Spleen (tissue), 11 donors: Measurements from ENCODE around the gene EIF2AK3. TPM values are rescaled to one million over a fixed set of nuclear protein-coding genes. Genes with fewer than 3 reads are reported as not detected.

ENCODE experiments used
- DNase-seq: peaks from one replicate; pipeline ENCODE4 v3.0.0-alpha.2; 2020
- H3K27ac ChIP-seq, 8 donors: fragments of 200-600 bp; sonication (generic) in 7 of 8; 1 replicate in 4 of 8; 2 replicates in 4 of 8; pipeline versions ENCODE4 v1.5.0 to v1.8.0; 2016 to 2021; ENCODE audit warnings: inconsistent platforms in 4 of 8, mild to moderate bottlenecking in 4 of 8, moderate library complexity in 1 of 8
- H3K27me3 ChIP-seq, 7 donors: fragments of 200-600 bp; sonication (generic) in 6 of 7; replicated peaks in 1 of 7; 1 replicate in 4 of 7; 2 replicates in 3 of 7; pipeline versions ENCODE4 v1.5.0 to v1.8.0; 2016 to 2021; ENCODE audit warnings: inconsistent platforms in 3 of 7, mild to moderate bottlenecking in 1 of 7
- H3K36me3 ChIP-seq, 6 donors: fragments of 200-600 bp; sonication (generic) in 5 of 6; 1 replicate in 4 of 6; 2 replicates in 2 of 6; pipeline versions ENCODE4 v1.5.0 to v1.8.0; 2016 to 2021; ENCODE audit warnings: inconsistent platforms in 2 of 6
- H3K4me1 ChIP-seq, 6 donors: fragments of 200-600 bp; sonication (generic) in 5 of 6; 1 replicate in 3 of 6; 2 replicates in 3 of 6; pipeline versions ENCODE4 v1.5.0 to v1.8.0; 2016 to 2021; ENCODE audit warnings: inconsistent platforms in 3 of 6
- H3K4me3 ChIP-seq, 8 donors: fragments of 200-600 bp; sonication (generic) in 7 of 8; 1 replicate in 4 of 8; 2 replicates in 4 of 8; pipeline versions ENCODE4 v1.5.0 to v1.8.0; 2016 to 2021; ENCODE audit warnings: inconsistent platforms in 4 of 8, mild to moderate bottlenecking in 4 of 8, moderate library complexity in 2 of 8
- H3K9me3 ChIP-seq, 8 donors: fragments of 200-600 bp; sonication (generic) in 7 of 8; 1 replicate in 4 of 8; 2 replicates in 4 of 8; pipeline versions ENCODE4 v1.5.0 to v1.8.0; 2016 to 2021; ENCODE audit warnings: inconsistent platforms in 4 of 8
- CTCF ChIP-seq, 11 experiments: fragments of 200-600 bp in 7 of 11; fragments of 450-650 bp in 4 of 11; sonication (generic) in 4 of 11; IDR thresholded peaks in 8 of 11; conservative IDR thresholded peaks in 3 of 11; 1 replicate in 7 of 11; 2 replicates in 4 of 11; pipeline versions ENCODE4 v1.4.0 to v1.8.0; 2016 to 2021; ENCODE audit warnings: antibody characterized with exemption in 11 of 11, inconsistent platforms in 4 of 11, mild to moderate bottlenecking in 1 of 11
- POLR2A ChIP-seq, 3 donors: fragments of 450-650 bp; IDR thresholded peaks; one replicate each; pipeline ENCODE4 v1.5.1; 2017; ENCODE audit warnings: antibody characterized with exemption in 3 of 3, mild to moderate bottlenecking in 1 of 3
- POLR2AphosphoS5 ChIP-seq, 3 donors: sonication (generic); formaldehyde crosslinking; IDR thresholded peaks; one replicate each; pipeline ENCODE4 v1.5.1; 2017; ENCODE audit warnings: antibody characterized with exemption in 3 of 3
- WGBS, 5 donors: extraction: QIAGEN DNeasy Blood & Tissue Kit in 3 of 5; methylation state at CpG; one replicate each; pipeline versions ENCODE4 v1.1.5 to v1.1.7; 2013 to 2018; 5-methylcytosine and 5-hydroxymethylcytosine counted together
- intact Hi-C: fragments of 100-400 bp; cut with DNase I; formaldehyde crosslinking; loops from one replicate; pipeline ENCODE4 v1.15.0; 2023; ENCODE audit warnings: low total_unique reads
- polyA plus RNA-seq, 3 donors: library from polyadenylated mRNA; stranded (reverse); fragments of 200-250 nt; gene quantifications; one replicate each; pipeline ENCODE4 v1.2.1, GENCODE V29; 2013
- total RNA-seq, 7 donors: library from RNA; depleted of rRNA in 3 of 7; stranded (reverse); fragments of >200 nt in 3 of 7; fragmentation: NEBNext Ultra II Directional in 4 of 7; extraction: Animal tissue kit (Norgen Biotek cat#: 25700) in 4 of 7; gene quantifications; one replicate each; pipeline versions ENCODE4 v1.1.0 to v1.2.1, GENCODE V29; 2016 to 2021
- donor health status: healthy with polysubstance abuse.
- donor health status: DM: no; HTN: no; CAD: no; lungs with moderate emphysema.
- donor health status: DM: no; HTN: no; CAD: no.
- donor health status: Bipolar disorder and iron deficiency.
- donor health status: healthy.
- donor health status: DM: no; HTN: no; CAD: no.
- donor health status: DM: yes; HTN: yes; CAD: no.

EIF2AK3 gene
- total and polyA plus RNA-seq, 10 donors = 4.3 to 29.8 (median 21.2) TPM

- 90 to 98% (median 95%) methylated on average over 2 of the region's 2 CpGs for WGBS, 5 donors
- no peak overlapping the region for H3K27ac ChIP-seq
Measured at GRCh38 chr2:88591698-88592097, 35.6 kb downstream of the EIF2AK3 start.

GRCh38 chr2:88590998-88591613 lies 36.2 kb downstream of the EIF2AK3 start:
- Histone ChIP-seq H3K9me3 (no peaks in the 10 kb centered on the region), H3K27me3 (no peaks in the 10 kb centered on the region), H3K27ac (no peak overlapping the region), H3K4me3 (no peak overlapping the region), H3K4me1 (peaks cover 0 to 4% (median 0%) of the 10 kb centered on the region in 6 donors), H3K36me3 (peaks cover 0 to 93% (median 48%) of the 10 kb centered on the region in 6 donors)
- 92 to 100% (median 97%) methylated on average over 2 of the region's 2 CpGs for WGBS, 5 donors
- no peak for DNase-seq
- intact Hi-C loops = loop anchor here (5.0 kb wide), 1 partner anchor 81 kb away; no protein-coding TSS in a partner anchor
- no peak for TF ChIP-seq POLR2A (IDR thresholded peaks at IDR 0.05)
- TF ChIP-seq POLR2AphosphoS5 (IDR thresholded peaks at IDR 0.05) = no peak
- TF ChIP-seq CTCF (IDR thresholded peaks at IDR 0.05 in 8 of 11, conservative IDR thresholded peaks at IDR 0.05 in 3 of 11) = peak; percentile 55 to 79 (median 70)

More at GRCh38 chr2:88591698-88592097, 35.6 kb downstream of the EIF2AK3 start:
- Histone ChIP-seq H3K4me1 (peaks cover 0 to 9% (median 0%) of the 10 kb centered on the region in 6 donors), H3K4me3 (no peak overlapping the region), H3K9me3 (no peaks in the 10 kb centered on the region), H3K36me3 (peaks cover 0 to 87% (median 45%) of the 10 kb centered on the region in 6 donors), H3K27me3 (no peaks in the 10 kb centered on the region)
- intact Hi-C loops = loop anchor here (5.0 kb wide), 1 partner anchor 81 kb away; no protein-coding TSS in a partner anchor
- no peak for TF ChIP-seq POLR2AphosphoS5 (IDR thresholded peaks at IDR 0.05)
- TF ChIP-seq POLR2A (IDR thresholded peaks at IDR 0.05) = no peak
- no peak for TF ChIP-seq CTCF (IDR thresholded peaks at IDR 0.05 in 8 of 11, conservative IDR thresholded peaks at IDR 0.05 in 3 of 11)
- DNase-seq = no peak

GRCh38 chr2:88585969-88586368 lies 41.3 kb downstream of the EIF2AK3 start:
- Histone ChIP-seq H3K4me3 (no peak overlapping the region), H3K4me1 (peaks cover 0 to 4% (median 0%) of the 10 kb centered on the region in 6 donors), H3K9me3 (no peaks in the 10 kb centered on the region), H3K36me3 (peaks cover 3 to 99% (median 70%) of the 10 kb centered on the region in 6 donors), H3K27ac (no peak overlapping the region), H3K27me3 (no peaks in the 10 kb centered on the region)
- no peak for DNase-seq
- intact Hi-C loops = no loop called here
- TF ChIP-seq CTCF (IDR thresholded peaks at IDR 0.05 in 8 of 11, conservative IDR thresholded peaks at IDR 0.05 in 3 of 11) (no peak), POLR2AphosphoS5 (IDR thresholded peaks at IDR 0.05) (no peak), POLR2A (IDR thresholded peaks at IDR 0.05) (no peak)
- 89 to 97% (median 94%) methylated on average over 6 of the region's 6 CpGs for WGBS, 5 donors

GRCh38 chr2:88582030-88582429 lies 45.2 kb downstream of the EIF2AK3 start:
- peaks cover 3 to 100% (median 76%) of the 10 kb centered on the region in 6 donors for H3K36me3 ChIP-seq
- H3K4me3 ChIP-seq = no peak overlapping the region
- no peak for DNase-seq
- H3K9me3 ChIP-seq = no peaks in the 10 kb centered on the region
- 70 to 82% (median 77%) methylated on average over 1 of the region's 1 CpG for WGBS, 5 donors
- no peak for TF ChIP-seq CTCF (IDR thresholded peaks at IDR 0.05 in 8 of 11, conservative IDR thresholded peaks at IDR 0.05 in 3 of 11)
- no peak for TF ChIP-seq POLR2AphosphoS5 (IDR thresholded peaks at IDR 0.05)
- TF ChIP-seq POLR2A (IDR thresholded peaks at IDR 0.05) = no peak
- intact Hi-C loops = no loop called here
- H3K27me3 ChIP-seq = no peaks in the 10 kb centered on the region
- H3K27ac ChIP-seq = no peak overlapping the region
- no peaks in the 10 kb centered on the region for H3K4me1 ChIP-seq
